Activated T-helper 1 cell treated with Interleukin-2 at 50 U/mL for 16 hours (primary cell): ENCODE results near the gene MX2.
"Not testable (repeated sequence)": the region's sequence is repeated elsewhere in the genome, so short reads cannot be mapped to it uniquely, and the experiment has no call there.

Source experiments
- DNase-seq: peaks from one replicate; pipeline ENCODE4 v3.0.0-alpha.2; 2020; ENCODE audit warnings: low read depth

The MX2 gene

DNA sequence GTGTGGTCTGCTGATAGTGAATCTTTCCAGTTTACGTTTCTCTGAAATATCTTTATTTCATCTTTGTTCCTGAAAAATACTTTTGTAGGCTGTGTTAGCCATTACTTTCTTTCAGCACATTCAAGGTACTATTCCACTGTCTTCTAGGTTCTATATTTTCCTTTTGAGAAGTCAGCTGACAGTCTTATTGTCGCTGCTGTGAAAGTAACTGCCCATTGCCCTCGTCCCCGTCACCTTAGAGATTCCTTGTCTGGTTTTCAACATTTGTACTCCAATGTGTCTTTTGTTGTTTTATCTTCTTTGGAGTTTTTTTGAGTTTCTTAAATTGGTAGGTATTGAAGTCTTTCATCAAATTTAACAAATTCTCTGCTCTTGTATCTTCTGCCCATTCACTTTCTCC is 19.8 kb upstream of the MX2 start:
- no peak for DNase-seq

- DNase-seq: no peak
These were observed 17.7 kb upstream of the MX2 start for GRCh38 chr21:41344146-41344545.

- DNase-seq: no peak
These were observed 16.5 kb upstream of the MX2 start for GRCh38 chr21:41345356-41345755.

- DNase-seq: no peak
These were observed 15.7 kb upstream of the MX2 start for GRCh38 chr21:41345934-41346685.

DNA sequence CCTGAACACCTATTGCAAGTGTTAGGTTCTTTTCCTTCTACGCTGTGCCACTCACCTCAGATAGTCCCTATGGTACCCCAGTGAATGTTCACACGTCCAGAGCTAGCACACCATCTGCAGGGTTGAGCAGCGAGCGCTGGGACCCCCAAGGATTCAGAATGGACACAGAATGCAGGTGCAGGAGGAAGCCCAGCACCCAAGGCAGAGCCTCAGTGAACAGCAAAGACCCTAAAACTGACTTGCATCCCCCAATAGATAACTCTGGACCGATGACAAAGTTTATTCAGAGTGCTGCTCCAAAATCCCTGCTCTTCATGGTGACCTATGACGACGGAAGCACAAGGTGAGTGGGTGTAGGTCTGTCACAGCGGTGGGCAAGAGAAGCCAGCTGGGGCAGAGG is 15.1 kb upstream of the MX2 start:
- no peak for DNase-seq

DNA sequence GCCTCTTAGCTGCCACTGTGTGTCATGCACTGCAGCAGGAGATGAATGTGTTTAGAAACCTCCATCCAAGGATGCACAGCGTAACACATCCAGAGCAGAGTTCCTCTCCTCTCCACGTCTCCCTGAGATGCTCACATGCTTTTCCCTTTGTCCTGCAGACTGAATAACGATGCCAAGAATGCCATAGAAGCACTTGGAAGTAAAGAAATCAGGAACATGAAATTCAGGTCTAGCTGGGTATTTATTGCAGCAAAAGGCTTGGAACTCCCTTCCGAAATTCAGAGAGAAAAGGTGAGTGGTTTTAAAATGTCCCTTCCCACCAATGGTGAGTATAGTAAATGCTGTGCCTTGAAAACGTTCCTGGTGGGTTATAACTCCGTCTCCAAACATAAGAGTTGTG is 13.4 kb upstream of the MX2 start:
- no peak for DNase-seq

DNA sequence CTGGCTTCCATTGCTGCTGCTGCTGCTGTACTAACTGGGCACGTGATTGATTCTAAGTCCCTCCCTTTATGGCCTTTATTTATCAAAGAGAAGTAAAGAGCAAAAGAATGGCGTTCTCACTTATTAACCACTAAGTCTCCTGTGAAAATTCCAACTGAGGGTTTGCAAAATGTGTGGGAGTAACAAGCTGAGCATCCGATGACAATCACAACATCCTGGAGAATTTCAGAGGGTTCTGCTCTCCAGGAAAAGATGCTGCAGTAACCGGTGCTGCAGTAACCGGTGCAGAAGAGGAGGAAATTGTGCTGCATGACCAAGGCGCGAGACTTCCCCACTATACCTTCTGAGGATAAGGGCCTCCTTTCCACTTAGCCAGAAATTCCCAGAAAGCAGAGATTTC is 12.7 kb upstream of the MX2 start:
- DNase-seq: no peak

- DNase-seq: no peak
These were observed 12.0 kb upstream of the MX2 start for GRCh38 chr21:41349619-41350390.

DNA sequence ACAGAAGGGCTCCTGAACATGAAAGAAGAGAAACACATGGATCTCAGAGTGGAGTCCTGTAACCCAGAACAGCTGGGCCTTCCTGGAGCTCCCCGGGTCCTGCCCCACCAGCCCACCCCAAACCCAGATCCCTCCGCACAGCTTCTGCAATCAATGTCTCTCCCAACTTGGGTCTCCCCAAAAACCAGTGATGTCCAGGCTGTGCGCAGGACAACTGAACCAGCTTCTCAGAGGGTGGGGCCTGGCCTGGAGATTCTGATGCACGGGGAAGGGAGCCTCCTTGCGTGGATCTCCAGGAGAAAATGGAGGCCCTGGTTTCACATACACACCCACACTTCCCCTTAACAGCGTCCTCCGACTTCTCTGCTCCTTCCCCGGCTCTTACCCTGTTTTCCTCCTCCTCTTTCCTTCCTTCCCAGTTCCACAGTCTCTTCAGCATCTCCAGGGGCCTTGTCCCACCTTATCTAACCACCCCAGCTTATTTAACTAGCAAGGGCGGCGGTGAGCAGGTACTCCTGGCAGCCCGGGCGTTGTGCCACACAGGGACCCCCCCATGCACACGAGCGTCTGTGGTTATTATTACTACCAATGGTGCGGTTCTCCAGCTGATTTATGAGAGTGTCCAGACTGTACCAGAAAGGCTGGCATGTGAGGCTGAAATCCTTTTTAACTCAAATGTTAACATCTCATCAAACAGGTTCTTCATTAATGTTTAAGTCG is 11.2 kb upstream of the MX2 start:
- DNase-seq: no peak

- no peak for DNase-seq
These were observed 4.3 kb upstream of the MX2 start for GRCh38 chr21:41357546-41357945.

- no peak for DNase-seq
These were observed 3.3 kb upstream of the MX2 start for GRCh38 chr21:41358193-41359166.

DNA sequence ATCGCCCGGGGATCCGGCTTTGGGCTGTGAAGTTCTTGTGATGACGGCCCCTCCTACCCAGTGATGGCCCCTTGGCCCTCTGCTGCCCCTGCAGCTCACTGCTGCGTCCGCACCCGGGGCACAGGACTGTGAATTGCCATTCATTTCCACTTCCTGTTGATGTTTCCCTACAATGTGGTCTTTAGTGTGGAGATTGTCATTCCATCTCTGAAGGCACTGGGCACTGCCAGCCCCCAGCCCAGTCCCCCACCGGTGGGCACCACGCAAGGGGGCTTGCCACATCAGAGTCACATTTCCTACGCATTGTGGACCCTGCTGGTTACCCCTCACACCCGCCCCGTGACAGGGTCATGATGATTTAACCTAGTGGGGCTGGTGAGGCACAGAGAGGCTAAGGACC is 2.5 kb upstream of the MX2 start:
- DNase-seq: no peak

DNA sequence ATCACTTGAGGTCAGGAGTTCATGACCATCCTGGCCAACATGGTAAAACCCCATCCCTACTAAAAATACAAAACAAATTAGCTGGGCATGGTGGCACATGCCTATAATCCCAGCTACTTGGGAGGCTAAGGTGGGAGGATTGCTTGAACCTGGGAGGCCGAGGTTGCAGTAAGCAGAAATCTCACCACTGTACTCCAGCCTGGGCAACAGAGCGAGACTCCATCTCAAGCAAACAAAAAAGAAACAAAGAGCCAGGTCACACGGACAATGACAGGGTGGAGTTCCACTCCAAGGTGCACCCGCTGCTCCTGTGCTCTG is 2.1 kb upstream of the MX2 start:
- DNase-seq: not testable (repeated sequence)

- no peak for DNase-seq
These were observed 1.6 kb upstream of the MX2 start for GRCh38 chr21:41360072-41360821.

DNA sequence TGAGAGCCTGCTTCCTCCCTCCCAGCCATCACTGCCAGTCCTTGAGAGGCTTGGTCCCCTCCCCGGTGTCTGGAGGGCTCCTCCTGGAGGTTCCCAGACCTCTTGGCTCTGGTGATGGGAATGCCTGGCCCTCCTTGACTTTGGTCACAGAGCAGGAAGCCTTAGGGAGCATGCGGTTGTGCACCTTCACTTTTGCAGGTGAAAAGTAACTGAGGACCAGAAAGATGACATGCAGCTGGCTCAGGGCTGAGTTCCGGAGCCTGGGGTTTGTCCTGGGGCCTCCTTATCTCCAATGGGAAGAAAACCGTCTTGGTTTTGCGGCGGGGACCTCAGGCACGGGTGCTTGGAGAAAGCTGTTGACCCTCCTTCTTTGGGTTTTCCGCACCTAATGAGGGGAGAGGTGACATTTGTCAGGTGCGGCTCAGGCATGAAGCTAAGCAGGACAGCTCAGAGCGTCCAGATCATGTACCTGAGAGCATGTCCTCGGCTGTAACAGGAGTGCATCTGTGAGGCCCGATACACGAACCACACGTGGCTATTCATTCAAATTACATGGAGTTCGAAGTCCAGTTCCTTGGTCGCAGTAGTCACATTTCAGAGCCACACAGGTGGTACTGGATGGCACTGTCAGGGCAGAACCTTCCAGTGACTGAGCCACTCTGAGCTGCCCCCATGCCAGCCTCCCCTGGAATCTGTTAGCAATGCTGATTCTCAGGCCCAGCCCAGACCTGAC is 608 bp upstream of the MX2 start:
- DNase-seq: no peak

DNA sequence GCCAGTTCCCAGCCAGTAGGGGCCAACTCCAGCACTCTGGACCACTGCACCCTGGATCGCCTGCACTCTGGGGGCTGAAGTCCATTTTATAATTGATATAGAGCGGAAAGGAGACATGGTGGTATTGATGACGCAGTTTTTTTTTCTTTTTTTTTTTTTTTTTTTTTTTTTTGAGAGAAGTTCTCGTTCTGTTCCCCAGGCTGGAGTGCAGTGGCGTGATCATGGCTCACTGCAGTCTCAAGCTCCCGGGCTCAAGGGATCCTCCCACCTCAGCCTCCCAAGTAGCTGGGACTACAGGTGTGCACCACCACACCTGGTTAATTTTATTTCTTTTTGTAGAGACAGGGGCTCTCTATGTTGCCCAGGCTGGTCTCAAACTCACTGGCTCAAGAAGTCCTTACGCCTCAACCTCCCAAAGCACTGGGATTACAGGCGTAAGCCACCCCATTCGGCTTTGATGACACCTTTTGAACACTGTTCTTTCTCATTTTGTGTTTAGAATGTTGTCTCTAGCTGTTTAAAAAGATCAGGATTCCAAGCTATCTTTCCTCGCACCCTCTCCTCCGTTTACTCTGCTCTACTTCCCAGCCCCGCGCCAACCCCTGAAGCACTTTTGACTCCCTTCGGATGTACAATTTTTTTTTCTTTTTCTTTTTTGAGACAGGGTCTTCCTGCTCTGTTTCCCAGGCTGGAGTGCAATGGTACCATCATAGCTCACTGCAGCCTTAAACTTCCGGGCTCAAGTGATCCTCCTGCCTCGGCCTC is 960 bp downstream of the MX2 start:
- DNase-seq: no peak

DNA sequence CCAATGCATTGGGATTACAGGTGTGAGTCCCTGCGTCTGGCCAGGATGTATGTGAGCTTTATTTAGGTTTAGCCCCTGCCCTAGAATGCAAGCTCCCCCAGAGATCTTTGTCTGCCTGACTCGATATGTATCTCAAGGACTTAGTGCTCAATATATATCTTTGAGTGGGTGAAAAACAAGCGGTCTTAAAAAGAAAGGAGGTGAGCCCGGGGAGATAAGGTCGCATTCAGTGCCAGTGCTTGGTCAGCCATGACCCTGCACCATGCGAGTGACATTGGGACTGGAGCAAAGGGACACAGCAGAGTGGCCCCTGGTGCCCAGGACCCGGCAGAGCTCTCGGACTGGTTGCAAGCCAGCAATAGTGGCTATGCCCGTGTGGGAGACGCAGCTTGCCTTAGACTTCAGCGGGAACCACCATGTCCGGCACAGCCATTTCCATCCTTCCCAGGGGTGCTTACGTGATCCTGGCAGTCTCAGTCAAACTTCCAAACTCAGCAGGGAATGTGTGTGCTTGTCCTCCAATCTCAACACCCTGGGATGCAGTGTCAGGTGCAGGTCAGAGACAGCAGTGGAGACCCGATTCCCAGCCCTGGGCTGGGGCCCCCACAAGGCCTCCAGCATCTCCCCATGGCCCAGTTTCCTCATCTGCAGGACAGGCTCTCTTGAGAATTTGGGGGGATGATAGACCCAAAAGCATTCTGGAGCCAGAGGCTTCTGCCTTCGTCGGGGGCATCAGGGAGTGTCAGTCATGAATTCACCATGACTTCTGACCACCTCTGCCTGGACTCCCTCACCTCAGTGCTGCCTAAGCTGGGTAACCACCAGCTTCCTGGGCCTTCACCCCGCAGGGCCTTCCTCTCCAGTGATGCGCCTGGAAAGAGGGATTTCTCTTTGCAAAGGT is 1.8 kb downstream of the MX2 start:
- no peak for DNase-seq

- no peak for DNase-seq
These were observed 2.5 kb downstream of the MX2 start for GRCh38 chr21:41364308-41364707.
